Activated naive CD4-positive, alpha-beta T cell (primary cell): ENCODE data around the gene FAM120B.
"Not testable (repeated sequence)": the region's sequence is repeated elsewhere in the genome, so short reads cannot be mapped to it uniquely, and the experiment has no call there.

Source experiments
- DNase-seq, 4 experiments: peaks; one replicate each; lab custom pipeline; 2025; lab: John Stamatoyannopoulos, UW

Gene FAM120B

DNA sequence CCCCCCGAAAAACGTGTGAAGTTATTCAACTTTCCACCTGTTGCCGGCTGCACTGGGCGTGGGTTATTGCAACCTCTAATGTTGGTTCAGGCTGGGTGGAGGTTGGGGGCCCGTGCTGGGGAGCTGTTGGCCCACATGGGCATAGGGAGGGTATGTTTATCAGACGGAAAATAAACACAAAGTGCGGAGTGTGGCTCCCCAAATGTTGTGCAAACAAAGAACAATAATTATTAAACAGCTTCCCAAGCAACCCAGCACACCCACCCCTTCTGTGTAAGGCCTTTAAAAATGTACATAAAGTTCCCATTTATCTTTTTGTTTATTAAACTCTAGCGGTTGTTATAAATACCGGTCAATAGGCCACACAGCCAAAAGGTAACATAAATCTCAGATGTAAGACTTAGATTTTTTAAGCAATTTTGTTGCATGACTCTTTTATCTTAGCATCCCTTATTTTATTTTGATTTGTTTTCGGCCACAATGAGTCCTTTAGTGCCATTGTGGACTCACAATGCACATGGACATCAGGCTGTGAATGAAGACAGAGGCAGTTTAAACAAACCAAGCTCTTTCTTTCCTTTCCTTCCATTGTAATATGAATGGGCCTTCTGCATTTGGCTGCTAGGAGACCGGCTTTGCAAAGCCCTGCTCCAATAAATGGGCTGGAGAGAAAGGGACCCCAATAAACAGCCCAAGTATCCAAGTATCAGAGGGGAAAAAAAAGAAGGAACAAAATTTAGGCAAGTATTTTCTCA is 8.8 kb upstream of the FAM120B start:
- no peak for DNase-seq

DNA sequence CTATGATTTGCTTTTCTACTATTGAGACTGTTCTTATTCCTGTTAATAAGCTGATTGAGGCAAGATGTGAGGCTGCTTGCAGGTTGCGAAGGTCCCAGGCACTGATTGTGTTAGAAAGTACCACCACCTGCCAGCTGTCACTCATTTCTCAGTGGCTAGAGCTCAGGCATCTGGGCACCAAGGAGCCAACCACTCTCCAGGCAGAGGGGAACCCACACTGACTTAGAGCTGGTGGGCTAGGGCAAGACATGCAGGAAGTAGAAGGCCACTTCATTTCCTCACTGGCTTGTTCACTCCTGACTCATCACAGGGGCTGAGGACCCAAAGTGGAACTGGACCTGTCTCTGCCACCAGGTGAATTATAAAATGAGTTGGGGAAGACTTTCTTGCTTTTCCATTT is 7.9 kb upstream of the FAM120B start:
- DNase-seq: no peak

DNA sequence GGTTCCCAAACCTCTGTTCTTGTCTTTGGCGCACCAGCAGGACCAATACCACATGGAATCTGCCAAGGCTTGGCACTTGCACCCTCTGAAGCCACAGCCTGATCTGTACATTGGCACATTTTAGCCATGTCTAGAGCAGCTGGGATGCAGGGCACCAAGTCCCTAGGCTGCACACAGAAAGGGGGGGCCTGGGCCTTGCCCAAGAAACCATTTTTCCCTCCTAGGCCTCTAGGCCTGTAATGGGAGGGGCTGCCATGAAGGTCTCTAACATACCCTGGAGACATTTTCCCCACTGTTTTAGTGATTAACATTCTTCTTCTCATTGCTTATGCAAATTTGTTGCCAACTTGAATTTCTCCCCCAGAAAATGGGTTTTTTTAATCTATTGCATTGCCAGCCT is 5.4 kb upstream of the FAM120B start:
- DNase-seq: no peak

DNA sequence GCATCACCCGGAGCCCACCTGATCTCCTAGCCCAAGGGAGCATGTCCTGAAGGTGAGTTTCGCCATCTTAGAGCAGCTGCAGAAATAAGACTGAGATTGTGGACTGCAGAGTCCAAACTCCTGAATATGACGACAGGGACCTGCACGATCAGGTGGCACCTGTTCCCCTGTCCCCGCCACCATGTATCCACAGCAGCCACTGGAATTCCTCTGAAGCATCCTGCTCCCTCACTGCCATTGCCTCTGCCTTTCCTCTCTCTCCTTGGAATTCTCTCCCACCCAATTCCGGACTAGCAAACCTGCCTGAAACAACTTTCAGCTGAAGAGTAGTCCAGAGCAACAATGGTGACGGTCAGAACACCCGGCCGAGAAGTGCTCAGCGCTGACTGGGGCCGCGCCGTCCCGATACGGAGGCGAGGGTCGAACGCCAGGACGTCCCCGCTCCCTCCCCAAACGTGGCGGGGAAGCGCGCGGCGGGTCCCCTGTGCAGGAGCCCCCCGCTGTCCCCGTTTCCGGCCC is 694 bp upstream of the FAM120B start:
- DNase-seq: no peak

DNA sequence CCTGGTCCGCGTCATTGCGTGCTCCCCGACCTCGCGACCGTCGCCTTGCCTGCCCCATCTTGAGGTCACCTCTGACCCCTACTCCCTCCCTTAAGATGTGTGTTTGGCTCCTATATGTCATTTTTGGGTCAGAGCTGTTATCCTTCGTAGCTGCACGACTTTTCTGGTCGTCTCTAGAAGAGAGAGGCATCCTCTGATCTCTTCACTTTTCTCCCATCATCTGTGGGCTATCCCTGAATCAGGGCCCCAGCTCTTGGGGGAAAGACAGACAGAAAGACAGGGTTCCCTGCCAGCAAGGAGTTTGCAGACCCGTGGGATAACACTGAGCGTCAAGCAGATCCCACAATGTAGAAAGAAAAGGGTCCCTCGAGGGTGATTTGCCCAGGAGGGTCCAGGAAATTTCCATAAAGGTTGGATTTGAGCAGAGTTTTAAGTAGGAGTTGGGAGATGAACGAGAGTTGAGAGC is 555 bp downstream of the FAM120B start:
- no peak for DNase-seq

DNA sequence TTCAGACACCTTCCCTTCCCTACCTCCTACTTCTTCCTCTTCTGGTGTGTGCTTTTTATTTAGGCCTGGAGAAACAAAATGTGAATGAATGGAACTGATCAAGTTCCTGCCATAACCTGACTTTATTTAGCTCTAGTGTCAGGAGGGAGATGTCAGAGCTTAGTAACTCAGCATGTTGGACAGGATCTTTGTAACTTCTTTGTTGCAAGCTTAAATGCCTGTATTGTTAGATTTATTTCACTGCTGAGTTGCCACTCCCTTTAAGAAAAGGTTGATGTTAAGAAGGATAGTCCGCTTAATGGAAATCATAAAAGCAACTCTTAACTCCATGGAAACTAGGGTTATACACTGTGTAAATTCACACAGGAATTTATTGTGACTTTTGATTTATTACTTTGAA is 2.2 kb downstream of the FAM120B start:
- DNase-seq: no peak

DNA sequence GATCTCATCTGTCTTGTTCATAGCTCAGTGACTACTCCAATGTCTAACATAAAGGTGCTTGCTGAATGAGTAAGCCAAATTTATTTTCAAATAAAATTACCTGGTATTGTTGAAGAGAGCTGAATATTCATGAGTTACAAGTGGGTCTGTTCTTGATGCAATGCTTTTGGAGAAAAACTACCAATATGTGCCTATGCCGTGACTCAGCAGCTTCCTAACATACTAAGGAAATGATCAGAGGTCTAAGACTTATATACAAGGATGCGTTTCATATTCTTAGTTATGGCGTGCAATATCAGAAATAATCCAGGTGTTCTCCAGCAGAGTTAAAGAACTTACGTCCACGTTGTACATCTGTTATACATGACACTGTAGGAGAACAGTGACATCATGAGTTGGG is 5.1 kb downstream of the FAM120B start:
- DNase-seq: no peak

DNA sequence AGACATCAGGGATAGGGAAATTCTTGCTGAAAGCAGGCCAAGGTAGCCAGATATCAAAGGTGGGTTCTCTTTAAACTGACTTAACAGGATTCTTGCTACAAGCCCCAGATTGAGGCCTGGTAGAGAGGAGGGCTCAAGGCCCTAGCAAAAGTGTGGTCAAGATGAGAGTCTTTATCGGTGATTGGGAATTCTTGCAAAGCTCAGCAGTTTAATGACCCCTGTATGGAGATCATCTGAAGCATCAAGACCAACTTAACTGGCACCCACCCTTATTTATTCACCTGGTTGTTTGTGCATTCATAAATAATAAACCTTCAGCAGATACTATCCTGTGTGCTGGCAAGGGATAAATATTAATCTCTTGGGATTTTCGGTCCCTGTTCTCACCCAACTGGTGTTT is 6.3 kb downstream of the FAM120B start:
- no peak for DNase-seq

DNA sequence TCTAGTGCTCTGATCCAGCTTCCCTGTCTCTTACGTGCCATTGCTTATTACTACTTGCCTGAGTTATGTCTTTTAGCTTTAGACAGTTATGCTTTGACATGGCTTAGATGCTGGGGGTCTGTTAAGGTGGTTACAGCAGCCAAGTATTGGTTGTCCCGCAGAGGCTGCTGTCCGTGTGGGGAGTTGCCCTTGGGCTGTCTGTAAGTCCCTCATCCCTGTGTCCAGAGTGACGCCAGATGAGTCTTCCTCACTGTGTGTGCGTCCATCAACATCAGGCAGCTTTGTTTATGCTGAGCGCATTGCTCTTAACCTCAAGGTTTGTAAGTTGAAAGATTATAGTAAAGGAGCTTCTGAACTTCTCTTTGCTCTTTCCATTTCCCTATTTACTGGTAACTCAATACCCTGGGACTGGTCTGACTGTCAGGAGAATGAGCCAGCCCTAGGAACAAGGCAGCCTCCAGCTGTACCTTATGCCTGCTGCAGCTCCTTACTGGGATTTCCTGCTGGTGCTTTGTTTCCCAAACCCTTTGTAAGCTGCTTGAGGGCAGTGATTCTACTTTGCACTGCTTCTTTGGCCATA is 7.2 kb downstream of the FAM120B start:
- DNase-seq: no peak

DNA sequence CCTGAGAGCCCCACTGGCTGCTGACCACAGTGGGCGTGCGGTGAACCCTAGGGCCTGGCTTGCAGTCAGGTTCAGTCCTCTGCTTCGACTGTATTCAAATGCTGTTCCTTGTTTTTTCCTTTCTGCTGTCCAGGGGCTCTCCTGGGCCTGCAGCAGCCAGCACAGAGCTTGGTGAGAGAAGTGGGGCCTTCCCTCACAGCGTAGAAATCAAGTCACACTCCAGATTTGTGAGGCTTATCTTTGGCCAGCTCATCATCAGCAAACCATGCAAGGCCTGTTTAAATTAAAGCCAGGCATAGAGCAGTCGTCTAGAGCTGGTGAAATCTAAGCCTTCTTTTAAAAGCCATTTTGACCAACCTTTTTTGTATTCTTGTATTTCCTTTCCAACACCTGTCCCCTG is 8.4 kb downstream of the FAM120B start:
- DNase-seq: no peak

DNA sequence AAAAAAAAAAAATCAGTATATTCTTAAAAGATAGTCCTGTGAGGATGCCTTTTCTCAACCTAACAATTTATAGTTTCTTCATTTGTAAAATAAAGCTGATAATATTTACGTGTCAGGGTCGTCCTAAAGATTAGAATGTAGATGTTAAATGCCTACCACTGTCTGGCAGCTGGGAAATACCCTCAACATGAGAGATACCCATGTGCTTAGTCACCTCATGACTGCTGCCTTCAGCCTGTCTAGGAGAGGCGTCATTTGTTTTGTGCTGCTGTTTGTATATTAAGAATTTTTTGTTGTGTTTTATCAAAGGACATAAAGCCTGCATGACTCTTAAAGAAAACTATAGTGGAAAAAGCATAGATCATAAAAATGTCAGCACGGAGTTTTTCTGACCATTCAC is 9.5 kb downstream of the FAM120B start:
- DNase-seq: no peak

DNA sequence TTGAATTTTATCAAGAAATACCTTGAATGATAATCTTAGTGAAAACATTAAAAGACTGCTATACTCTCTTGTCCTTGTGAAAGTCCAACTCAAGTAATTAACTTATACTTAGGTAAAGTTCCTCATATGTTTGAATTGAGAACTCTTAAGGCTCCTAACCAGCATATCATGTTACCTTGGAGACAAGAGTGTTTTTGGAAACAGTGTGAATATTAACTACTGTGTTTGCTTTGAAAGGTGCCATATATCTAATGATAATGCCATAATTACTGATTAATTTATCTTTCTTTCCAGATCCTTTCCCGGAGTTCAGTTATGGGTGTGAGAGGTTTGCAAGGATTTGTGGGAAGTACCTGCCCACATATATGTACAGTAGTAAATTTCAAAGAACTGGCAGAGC is 10.5 kb downstream of the FAM120B start:
- DNase-seq: no peak

DNA sequence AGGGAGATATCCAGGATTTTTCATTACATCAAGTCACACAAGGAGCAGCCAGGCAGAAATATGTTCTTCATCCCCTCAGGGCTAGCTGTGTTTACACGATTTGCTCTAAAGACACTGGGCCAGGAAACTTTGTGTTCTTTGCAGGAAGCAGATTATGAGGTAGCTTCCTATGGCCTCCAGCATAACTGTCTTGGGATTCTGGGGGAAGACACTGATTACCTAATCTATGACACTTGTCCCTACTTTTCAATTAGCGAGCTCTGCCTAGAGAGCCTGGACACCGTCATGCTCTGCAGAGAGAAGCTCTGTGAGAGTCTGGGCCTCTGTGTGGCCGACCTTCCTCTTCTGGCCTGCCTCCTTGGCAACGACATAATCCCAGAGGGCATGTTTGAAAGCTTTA is 11.2 kb downstream of the FAM120B start:
- no peak for DNase-seq

DNA sequence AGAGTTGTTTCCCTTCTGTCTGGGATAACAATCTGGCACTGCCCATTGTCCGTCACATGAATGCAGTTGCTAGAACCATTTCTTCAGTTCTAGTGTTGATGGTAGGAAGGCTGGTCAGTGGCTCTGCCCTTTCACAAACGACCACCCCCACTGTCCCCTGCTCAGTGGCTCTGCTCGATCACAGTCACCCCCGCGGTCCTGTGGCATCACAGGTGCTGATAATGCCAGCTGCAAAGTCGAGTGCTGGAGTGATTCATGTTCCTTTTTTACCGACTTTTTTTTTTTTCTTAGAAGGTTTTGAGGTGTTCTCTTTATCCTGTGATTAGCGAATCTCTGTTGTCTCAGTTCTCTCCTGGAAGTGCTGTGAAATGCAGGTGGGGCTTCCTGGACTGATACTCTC is 22.8 kb downstream of the FAM120B start:
- no peak for DNase-seq

DNA sequence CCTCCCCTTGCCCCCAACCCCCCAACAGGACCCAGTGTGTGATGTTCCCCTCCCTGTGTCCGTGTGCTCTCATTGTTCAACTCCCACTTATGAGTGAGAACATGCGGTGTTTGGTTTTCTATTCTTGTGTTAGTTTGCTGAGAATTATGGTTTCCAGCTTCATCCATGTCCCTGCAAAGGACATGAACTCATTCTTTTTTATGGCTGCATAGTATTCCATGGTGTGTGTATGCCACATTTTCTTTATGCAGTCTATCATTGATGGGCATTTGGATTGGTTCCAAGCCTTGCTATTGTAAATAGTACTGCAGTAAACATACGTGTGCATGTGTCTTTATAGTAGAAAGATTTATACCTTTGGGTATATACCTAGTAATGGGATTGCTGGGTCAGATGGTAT is 28.6 kb downstream of the FAM120B start:
- DNase-seq: not testable (repeated sequence)

DNA sequence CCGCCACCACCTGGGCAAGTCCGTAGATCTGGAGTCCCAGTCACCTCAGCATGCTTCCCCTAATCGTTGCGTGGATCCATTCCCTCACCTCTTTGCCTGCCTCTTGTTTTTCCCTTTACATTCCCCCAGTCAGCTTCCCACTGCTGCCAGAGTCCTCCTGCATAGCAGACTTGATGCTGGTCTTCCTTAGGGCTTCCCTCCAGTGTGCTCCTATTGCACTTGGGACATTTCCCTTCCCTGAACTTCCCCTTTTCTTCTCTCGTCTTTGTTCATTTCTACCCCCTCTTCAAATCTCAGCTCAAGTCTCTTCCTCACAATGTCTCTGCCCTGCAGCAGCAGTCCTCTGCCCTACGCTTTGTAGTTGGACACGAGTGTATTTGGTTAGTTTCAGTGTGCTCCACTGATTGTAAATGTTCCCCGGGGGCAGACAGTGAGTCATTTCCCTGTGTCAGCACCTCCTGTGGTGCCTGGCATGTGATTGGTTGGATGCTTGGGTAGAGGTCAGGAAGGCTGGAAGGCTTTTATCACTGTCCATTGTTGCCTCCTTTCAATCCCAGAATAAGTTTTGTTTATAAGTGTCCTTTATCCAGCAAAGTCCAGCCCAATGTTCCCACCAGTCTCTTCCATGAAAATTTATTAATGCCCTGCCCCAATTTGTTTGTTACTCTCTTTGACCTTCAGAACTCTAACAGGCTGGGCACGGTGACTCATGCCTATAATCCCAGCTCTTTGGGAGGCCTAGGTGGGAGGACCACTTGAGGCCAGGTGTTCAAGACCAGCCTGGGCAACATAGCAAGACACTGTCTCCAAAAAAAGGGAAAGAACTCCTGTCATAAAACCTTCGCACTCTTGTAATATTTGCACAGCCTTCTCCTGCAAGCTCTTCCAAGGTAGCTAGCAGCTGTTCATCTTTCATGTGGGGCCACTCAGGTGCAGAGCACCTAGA is 38.3 kb downstream of the FAM120B start:
- DNase-seq: no peak

DNA sequence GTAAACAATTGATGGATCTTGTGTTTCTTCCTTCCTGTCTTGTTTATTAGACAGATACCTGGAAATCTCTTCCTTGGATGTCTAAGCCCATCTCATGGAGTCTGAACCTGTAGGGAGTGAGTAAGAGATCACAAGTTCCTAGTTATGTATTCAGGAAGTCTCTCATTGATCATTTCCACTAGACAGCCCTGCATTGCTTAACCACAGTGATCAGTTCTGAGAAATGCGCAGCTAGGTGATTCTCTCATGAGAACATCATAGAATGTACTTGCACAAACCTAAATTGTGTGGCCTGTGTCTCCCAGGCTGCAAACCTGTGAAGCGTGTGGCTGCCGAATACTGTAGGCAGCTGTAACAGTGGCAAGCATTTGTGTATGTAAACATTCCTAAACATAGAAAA is 39.1 kb downstream of the FAM120B start:
- DNase-seq: no peak

DNA sequence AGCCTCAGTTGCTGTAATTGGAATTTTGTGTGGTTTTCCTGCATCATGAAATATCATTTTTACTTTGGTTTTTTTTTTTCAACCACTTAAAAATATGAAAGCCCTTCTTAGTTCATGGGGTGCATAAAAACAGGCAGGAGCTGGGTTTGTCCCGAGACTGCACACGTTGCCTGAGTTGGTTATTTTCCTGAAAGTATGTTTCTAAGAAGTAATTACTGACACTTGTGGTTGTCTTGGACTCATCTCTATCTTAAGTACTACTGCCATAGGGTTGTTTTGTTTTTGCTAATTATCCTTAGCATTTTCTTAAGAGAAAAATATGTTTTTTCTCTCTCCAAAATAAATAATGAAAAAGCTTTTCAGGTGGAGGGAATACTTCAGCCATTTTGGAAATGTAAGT is 40.1 kb downstream of the FAM120B start:
- DNase-seq: no peak

DNA sequence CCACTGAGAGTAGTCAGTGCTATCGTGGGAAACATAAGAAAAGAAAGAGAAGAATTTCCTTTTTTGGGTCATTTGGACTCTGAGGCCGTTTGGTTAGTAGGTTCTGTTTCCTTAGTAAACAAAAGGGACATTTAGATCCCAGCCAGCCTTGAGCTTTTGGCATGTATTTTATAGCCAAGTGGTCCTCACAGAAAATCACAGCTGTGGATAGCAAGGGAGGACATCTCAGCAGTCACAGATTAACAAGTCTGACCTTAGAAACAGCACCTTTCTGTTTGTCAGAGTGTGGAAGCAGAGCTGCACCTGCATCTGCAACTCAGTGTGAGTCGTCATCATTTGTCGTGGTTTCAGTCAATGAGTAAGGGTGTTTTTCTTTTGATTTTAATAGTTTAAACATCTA is 40.5 kb downstream of the FAM120B start:
- no peak for DNase-seq

DNA sequence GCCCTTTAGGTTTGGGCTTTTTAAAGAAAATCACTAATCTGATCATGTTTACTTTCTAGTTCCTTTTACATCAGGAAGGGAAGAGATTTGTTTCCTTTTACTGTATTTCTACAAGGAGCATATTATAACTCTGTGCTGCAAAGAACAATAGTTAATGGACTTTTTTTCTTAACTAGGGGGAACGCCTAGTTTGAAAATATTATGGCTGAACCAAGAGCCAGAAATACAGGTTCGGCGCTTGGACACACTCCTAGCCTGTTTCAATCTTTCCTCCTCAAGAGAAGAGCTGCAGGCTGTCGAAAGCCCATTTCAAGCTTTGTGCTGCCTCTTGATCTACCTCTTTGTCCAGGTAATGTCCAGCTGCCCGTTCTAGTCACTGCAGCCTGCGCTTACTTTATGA is 41.4 kb downstream of the FAM120B start:
- DNase-seq: no peak

DNA sequence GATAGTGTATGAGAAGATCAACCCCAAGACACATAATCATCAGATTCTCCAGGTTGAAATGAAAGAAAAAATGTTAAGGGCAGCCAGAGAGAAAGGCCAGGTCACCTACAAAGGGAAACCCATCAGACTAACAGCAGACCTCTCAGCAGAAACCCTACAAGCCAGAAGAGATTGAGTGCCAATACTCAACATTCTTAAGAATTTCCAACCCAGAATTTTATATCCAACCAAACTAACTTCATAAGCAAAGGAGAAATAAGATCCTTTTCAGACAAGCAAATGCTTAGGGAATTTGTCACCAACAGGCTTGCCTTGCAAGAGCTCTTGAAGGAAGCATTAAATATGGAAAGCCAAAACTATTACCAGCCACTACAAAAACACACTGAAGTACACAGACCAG is 44.9 kb downstream of the FAM120B start:
- DNase-seq: not testable (repeated sequence)

DNA sequence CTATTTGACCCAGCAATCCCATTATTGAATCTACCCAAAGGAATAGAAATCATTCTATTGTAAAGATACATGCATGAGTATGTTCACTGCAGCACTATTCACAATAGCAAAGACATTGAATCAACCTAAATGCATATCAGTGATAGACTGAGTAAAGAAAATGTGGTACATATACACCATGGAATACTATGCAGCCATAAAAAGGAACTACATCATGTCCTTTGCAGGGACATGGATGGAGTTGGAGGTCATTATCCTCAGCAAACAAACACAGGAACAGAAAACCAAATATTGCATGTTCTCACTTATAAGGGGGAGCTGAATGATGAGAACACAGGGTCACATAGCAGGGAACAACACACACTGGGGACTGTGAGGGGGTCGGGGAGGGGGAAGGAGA is 48.6 kb downstream of the FAM120B start:
- DNase-seq: not testable (repeated sequence)

DNA sequence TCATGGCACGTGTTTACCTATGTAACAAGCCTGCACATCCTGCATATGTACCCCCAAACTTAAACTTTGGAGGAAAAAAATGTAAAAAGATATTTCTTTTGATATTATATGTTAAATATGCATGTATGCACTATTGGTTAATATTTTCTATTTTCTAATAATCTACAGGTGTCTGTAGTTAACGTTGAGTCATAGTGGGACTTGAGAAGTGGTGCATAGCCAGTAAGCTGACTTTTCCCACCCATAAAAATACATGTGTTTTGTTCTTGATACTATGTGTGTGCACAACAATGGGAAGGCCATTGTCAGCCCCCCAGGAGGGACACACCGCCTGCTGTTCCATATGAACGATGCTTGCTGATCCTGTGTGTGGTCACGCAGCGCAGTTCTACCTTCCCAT is 49.1 kb downstream of the FAM120B start:
- no peak for DNase-seq
